Lower leg skin (tissue), 4 donors: ENCODE data around the gene TRMT2A. TPM values are rescaled to one million over a fixed set of nuclear protein-coding genes. Genes with fewer than 3 reads are reported as not detected.

ENCODE experiments used
- DNase-seq, 2 donors: peaks; one replicate each; pipeline ENCODE4 v3.0.0-alpha.2; 2019; ENCODE audit warnings: low spot score in 2 of 2
- H3K4me3 ChIP-seq: fragments of 200-600 bp; sonication (generic); 2 replicates; pipeline ENCODE4 v1.5.1; 2017; ENCODE audit warnings: mild to moderate bottlenecking, low read depth; ENCODE audit not compliant: poor library complexity, severe bottlenecking
- CTCF ChIP-seq, 3 donors: fragments of 450-650 bp; IDR thresholded peaks; one replicate each; pipeline ENCODE4 v1.5.1; 2016; ENCODE audit warnings: antibody characterized with exemption in 3 of 3, mild to moderate bottlenecking in 3 of 3, moderate library complexity in 2 of 3
- POLR2A ChIP-seq, 2 donors: fragments of 450-650 bp; IDR thresholded peaks; one replicate each; pipeline ENCODE4 v1.6.1; 2016 to 2017; ENCODE audit warnings: antibody characterized with exemption in 2 of 2, mild to moderate bottlenecking in 1 of 2, moderate library complexity in 1 of 2
- WGBS, 2 donors: methylation state at CpG; one replicate each; pipeline ENCODE4 v1.1.5; 2018; 5-methylcytosine and 5-hydroxymethylcytosine counted together
- intact Hi-C: fragments of 100-400 bp; cut with DNase I; formaldehyde crosslinking; loops from one replicate; pipeline ENCODE4 v1.15.0; 2023; ENCODE audit warnings: low total_unique reads
- total RNA-seq, 4 donors: library from RNA; depleted of rRNA; stranded (reverse); fragments of >200 nt; gene quantifications; one replicate each; pipeline ENCODE4 v1.1.0, GENCODE V29; 2016

TRMT2A gene
- total RNA-seq, 4 donors from 2014 or later = 41.6 to 97.5 (median 52.8) TPM

- DNase-seq = peak in 1 of 2 donors; percentile 92
- TF ChIP-seq POLR2A (IDR thresholded peaks at IDR 0.05) (no peak), CTCF (IDR thresholded peaks at IDR 0.05) (no peak)
- intact Hi-C loops = no loop called here
- peak overlapping the region; percentile 79 for H3K4me3 ChIP-seq
- 0 to 1% methylated on average over 7 to 31 of the region's 34 CpGs for WGBS, 2 donors
Measured at GRCh38 chr22:20080445-20080775, 36.6 kb downstream of the TRMT2A start.

GRCh38 chr22:20079745-20080444, 37.1 kb downstream of the TRMT2A start, which contains the start of gene DGCR8:
TSS of gene DGCR8 (plus strand) at chr22:20080241. CDS start at chr22:20085964, 5,723 bp downstream.
- DNase-seq = peak; percentile 88 to 98
- intact Hi-C loops = no loop called here
- WGBS, 2 donors = 0 to 1% methylated on average over 28 to 79 of the region's 100 CpGs
- peak within 1 kb of the TSS; percentile 79 for H3K4me3 ChIP-seq
- TF ChIP-seq CTCF (IDR thresholded peaks at IDR 0.05) = no peak
- TF ChIP-seq POLR2A (IDR thresholded peaks at IDR 0.05) = no peak

GRCh38 chr22:20076627-20077172, 40.3 kb downstream of the TRMT2A start:
- H3K4me3 ChIP-seq = no peak overlapping the region
- DNase-seq = no peak
- intact Hi-C loops = no loop called here
- WGBS, 2 donors = 58 to 62% methylated on average over 6 of the region's 6 CpGs
- TF ChIP-seq CTCF (IDR thresholded peaks at IDR 0.05) (no peak), POLR2A (IDR thresholded peaks at IDR 0.05) (no peak)

- WGBS, 2 donors = 88 to 91% methylated on average over 8 of the region's 8 CpGs
- no peak overlapping the region for H3K4me3 ChIP-seq
- TF ChIP-seq POLR2A (IDR thresholded peaks at IDR 0.05) (no peak), CTCF (IDR thresholded peaks at IDR 0.05) (no peak)
- intact Hi-C loops = no loop called here
- DNase-seq = no peak
Measured at GRCh38 chr22:20071524-20071972, 45.5 kb downstream of the TRMT2A start.

GRCh38 chr22:20069331-20070042, 47.5 kb downstream of the TRMT2A start:
- DNase-seq = no peak
- 93% methylated on average over 7 of the region's 7 CpGs for WGBS, 2 donors
- TF ChIP-seq CTCF (IDR thresholded peaks at IDR 0.05) (no peak), POLR2A (IDR thresholded peaks at IDR 0.05) (no peak)
- no peak overlapping the region for H3K4me3 ChIP-seq
- intact Hi-C loops = no loop called here
